OCI-LY7 (cell line): ENCODE results near the gene MED6. TPM values are rescaled to one million over a fixed set of nuclear protein-coding genes. Genes with fewer than 3 reads are reported as not detected.

Experiments used
- Bru-seq: library from RNA; stranded (reverse); fragments of 400-500 nt; gene quantifications from one replicate; lab custom pipeline; 2021; lab: Mats Ljungman, UMichigan
- BruChase-seq, 2 experiments: library from RNA; stranded (reverse); fragments of 400-500 nt; gene quantifications; one replicate each; lab custom pipeline; 2021; lab: Mats Ljungman, UMichigan
- BruUV-seq: library from RNA; stranded (reverse); fragments of 400-500 nt; replicated peaks from 2 replicates; lab custom pipeline; 2021; lab: Mats Ljungman, UMichigan
- CTCF ChIA-PET: fragments of 300-600 bp; sonication (Branson Sonifier 250); formaldehyde crosslinking; loops from one replicate; lab custom pipeline; 2022; ENCODE audit warnings: antibody characterized with exemption; ENCODE audit not compliant: unreplicated experiment; lab: Charles Lee
- POLR2A ChIA-PET: fragments of 300-600 bp; sonication (Branson Sonifier 250); formaldehyde crosslinking; loops from one replicate; lab custom pipeline; 2022; ENCODE audit warnings: antibody characterized with exemption; lab: Charles Lee
- DNase-seq: peaks from one replicate; pipeline ENCODE4 v3.0.0-alpha.2; 2015; ENCODE audit warnings: low spot score
- H2AFZ ChIP-seq: fragments of 200-600 bp; sonication (generic), shearing (Covaris generic); 2 replicates; pipeline ENCODE4 v1.6.1; 2014; ENCODE audit warnings: mild to moderate bottlenecking, antibody characterized with exemption, low read length, moderate library complexity
- H3K27ac ChIP-seq: fragments of 200-600 bp; sonication (generic); 2 replicates; pipeline ENCODE4 v1.5.1; 2014; ENCODE audit warnings: mixed run types, low read depth, mild to moderate bottlenecking, moderate library complexity, low read length, inconsistent platforms; ENCODE audit not compliant: poor library complexity, severe bottlenecking
- H3K36me3 ChIP-seq: fragments of 200-600 bp; sonication (generic); 2 replicates; pipeline ENCODE4 v1.6.1; 2014; ENCODE audit warnings: mild to moderate bottlenecking, antibody characterized with exemption, low read length, moderate library complexity, mixed read lengths; ENCODE audit not compliant: insufficient read depth
- H3K4me1 ChIP-seq: fragments of 200-600 bp; sonication (generic); 2 replicates; pipeline ENCODE4 v1.5.1; 2014; ENCODE audit warnings: mild to moderate bottlenecking, low read length; ENCODE audit not compliant: insufficient read depth, poor library complexity, severe bottlenecking
- H3K4me2 ChIP-seq: fragments of 200-600 bp; sonication (generic); 2 replicates; pipeline ENCODE4 v1.6.1; 2014; ENCODE audit warnings: mild to moderate bottlenecking, low read length
- H3K4me3 ChIP-seq: fragments of 200-600 bp; sonication (generic); 2 replicates; pipeline ENCODE4 v1.5.1; 2014; ENCODE audit warnings: mild to moderate bottlenecking, low read depth, low read length; ENCODE audit not compliant: poor library complexity, severe bottlenecking
- H3K79me2 ChIP-seq: fragments of 200-600 bp; sonication (generic); 2 replicates; pipeline ENCODE4 v1.6.1; 2016; ENCODE audit warnings: low read depth, mild to moderate bottlenecking, low read length, moderate library complexity, mixed read lengths; ENCODE audit not compliant: insufficient read depth
- H3K9me2 ChIP-seq: fragments of 200-600 bp; sonication (generic); 2 replicates; pipeline ENCODE4 v1.6.1; 2016; ENCODE audit warnings: mild to moderate bottlenecking, low read length, mixed read lengths; ENCODE audit not compliant: insufficient read depth
- H3K9me3 ChIP-seq: fragments of 200-600 bp; sonication (generic); 2 replicates; pipeline ENCODE4 v1.6.1; 2014; ENCODE audit warnings: mild to moderate bottlenecking, mixed run types, low read length, mixed read lengths
- H4K20me1 ChIP-seq: fragments of 200-600 bp; sonication (generic); 2 replicates; pipeline ENCODE4 v1.6.1; 2014; ENCODE audit warnings: mild to moderate bottlenecking, antibody characterized with exemption, low read length, moderate library complexity, mixed read lengths; ENCODE audit not compliant: insufficient read depth
- CTCF ChIP-seq: fragments of 200-600 bp; sonication (generic); conservative IDR thresholded peaks from 2 replicates; pipeline ENCODE4 v1.5.1; 2014; ENCODE audit warnings: mild to moderate bottlenecking, antibody characterized with exemption, low read length, moderate library complexity, mixed read lengths
- EZH2phosphoT487 ChIP-seq: fragments of 200-600 bp; sonication (generic); IDR thresholded peaks from 2 replicates; pipeline ENCODE4 v1.6.1; 2018; ENCODE audit warnings: low read depth, borderline replicate concordance, mild to moderate bottlenecking, mixed run types, antibody characterized with exemption, low read length, moderate library complexity, mixed read lengths
- intact Hi-C: fragments of 100-400 bp; cut with micrococcal nuclease; formaldehyde crosslinking; loops from one replicate; pipeline ENCODE4 v1.10.0; 2022; ENCODE audit not compliant: unreplicated experiment
- long read RNA-seq: library from polyadenylated mRNA; stranded (forward); transcript quantifications from one replicate; pipeline ENCODE4 v2.0.0, GENCODE V29; 2022
- total RNA-seq, 2 experiments: library from RNA; depleted of rRNA in 1 of 2; stranded (reverse); fragments of >200 nt in 1 of 2; shearing (Covaris generic) in 1 of 2; gene quantifications; 2 replicates each; pipeline ENCODE4 v1.2.3, GENCODE V29; 2014 to 2022

Gene MED6
- total RNA-seq (2014; rRNA removed; shearing (Covaris generic)) (28.4 and 28.8 TPM in 2 replicates), total RNA-seq (2022) (57.7 and 59.2 TPM in 2 replicates), Bru-seq, nascent RNA (percentile 96 among the genes with signal in this experiment), BruChase-seq, experiment 1, labeled RNA remaining after a 6-hour chase (percentile 85 among the genes with signal in this experiment), BruChase-seq, experiment 2, labeled RNA remaining after a 2-hour chase (percentile 95 among the genes with signal in this experiment)
- long read RNA-seq, transcript MED6-201 (8 exons, 1,995 nt): major isoform, 23 of 31 reads
- long read RNA-seq, partial matches to known transcripts: 0 of 31 reads
- long read RNA-seq, other reads (novel, unspliced or antisense): 2 of 31 reads

- Histone ChIP-seq H3K4me3 (peak within 1 kb of the TSS; percentile 97), H3K9me3 (no peaks in the 10 kb centered on the region), H4K20me1 (peaks cover 11% of the 10 kb centered on the region), H2AFZ (peak within 1 kb of the TSS; percentile 93), H3K9me2 (no peaks in the 10 kb centered on the region), H3K27ac (peak within 1 kb of the TSS; percentile 34), H3K4me2 (peak within 1 kb of the TSS; percentile 99), H3K4me1 (peaks cover 34% of the 10 kb centered on the region), H3K79me2 (peaks cover 46% of the 10 kb centered on the region), H3K36me3 (peaks cover 18% of the 10 kb centered on the region)
- DNase-seq: peak; percentile 94
- intact Hi-C loops: loop anchor here (1.0 to 5.0 kb wide), 4 partner anchors 41 to 306 kb away; partner anchors contain the start of genes PCNX1 and TTC9
- CTCF ChIA-PET: no interaction called here
- no TSS peak for BruUV-seq
- POLR2A ChIA-PET: interaction anchor here (0.6 to 1.4 kb wide), 10 partner anchors 13 to 1158 kb away, joined by 3 to 5 read pairs (median 3); no protein-coding TSS in a partner anchor
- no peak for TF ChIP-seq EZH2phosphoT487
- no peak for TF ChIP-seq CTCF
These were observed at the start of gene MED6 for GRCh38 chr14:70600382-70601157. Gene MED6 (minus strand): TSS chr14:70600655. CDS start chr14:70600637, 18 bp downstream.

GRCh38 chr14:70649803-70650202, 49.3 kb upstream of the MED6 start:
- no TSS peak for BruUV-seq
- no peak for DNase-seq
- Histone ChIP-seq H3K4me2 (no peak overlapping the region), H3K9me3 (peaks cover 3% of the 10 kb centered on the region; the same call in 1 of the 2 replicates), H3K36me3 (peaks cover 85% of the 10 kb centered on the region), H3K9me2 (no peaks in the 10 kb centered on the region), H4K20me1 (no peaks in the 10 kb centered on the region), H3K27ac (no peak overlapping the region), H2AFZ (no peak overlapping the region), H3K79me2 (peaks cover 64% of the 10 kb centered on the region), H3K4me1 (peaks cover 71% of the 10 kb centered on the region), H3K4me3 (no peak overlapping the region)
- intact Hi-C loops: loop anchor here (10.0 kb wide), 1 partner anchor 1035 kb away; the partner anchor contains the start of gene SUSD6
- ChIA-PET CTCF (no interaction called here), POLR2A (interaction anchor here (0.6 kb wide), 1 partner anchor 356 kb away, joined by 3 read pairs; no protein-coding TSS in a partner anchor)
- TF ChIP-seq EZH2phosphoT487 (no peak), CTCF (no peak)
